WERI-Rb-1 (cell line): ENCODE data around the gene FBXO38.

Source experiments
- DNase-seq: peaks from one replicate; pipeline ENCODE4 v3.0.0-alpha.2; 2020
- H3K27ac ChIP-seq: fragments of 250-450 bp; sonication (Bioruptor Pico); 2 replicates; pipeline ENCODE4 v1.5.1; 2020; ENCODE audit warnings: mild to moderate bottlenecking, moderate library complexity
- H3K27me3 ChIP-seq: fragments of 250-450 bp; sonication (Bioruptor Pico); 2 replicates; pipeline ENCODE4 v1.5.1; 2021; ENCODE audit warnings: mild to moderate bottlenecking, low read depth, moderate library complexity; ENCODE audit not compliant: insufficient read depth, severe bottlenecking
- H3K36me3 ChIP-seq: fragments of 250-450 bp; sonication (Bioruptor Pico); 2 replicates; pipeline ENCODE4 v1.5.1; 2020; ENCODE audit warnings: mild to moderate bottlenecking, moderate library complexity
- H3K4me3 ChIP-seq: 2 replicates; pipeline ENCODE4 v1.5.1; 2011; ENCODE audit warnings: low read depth, mild to moderate bottlenecking, control low read depth, low read length
- H3K9me3 ChIP-seq: fragments of 250-450 bp; sonication (Bioruptor Pico); 2 replicates; pipeline ENCODE4 v1.5.1; 2021; ENCODE audit warnings: mild to moderate bottlenecking, moderate library complexity; ENCODE audit not compliant: severe bottlenecking
- TF ChIP-seq, protein P1 (sequence below): IDR thresholded peaks from 2 replicates; pipeline ENCODE4 v1.5.1; 2011; ENCODE audit warnings: low read depth, mild to moderate bottlenecking, control low read depth, inconsistent platforms, low read length

Gene FBXO38

DNA sequence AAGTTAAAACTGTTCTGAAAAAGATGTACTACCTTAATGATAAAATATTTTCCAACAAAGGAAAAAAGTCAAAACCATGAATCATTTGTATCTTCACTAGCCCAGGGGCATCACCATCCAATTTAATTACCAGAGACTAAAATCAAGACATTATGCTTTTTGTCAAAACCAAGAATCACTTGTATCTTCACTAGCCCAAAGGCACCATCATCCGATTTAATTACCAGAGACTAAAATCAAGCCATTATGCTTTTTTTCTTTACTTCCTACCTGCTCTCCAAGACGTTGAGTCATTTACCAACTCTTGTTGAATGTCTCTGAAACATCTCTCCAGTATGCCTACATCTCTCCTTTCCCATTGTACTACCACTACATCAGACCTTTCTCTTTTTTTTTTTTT is 37.9 kb downstream of the FBXO38 start:
- H3K27ac ChIP-seq, result no peak overlapping the region
- TF ChIP-seq, protein P1, sequence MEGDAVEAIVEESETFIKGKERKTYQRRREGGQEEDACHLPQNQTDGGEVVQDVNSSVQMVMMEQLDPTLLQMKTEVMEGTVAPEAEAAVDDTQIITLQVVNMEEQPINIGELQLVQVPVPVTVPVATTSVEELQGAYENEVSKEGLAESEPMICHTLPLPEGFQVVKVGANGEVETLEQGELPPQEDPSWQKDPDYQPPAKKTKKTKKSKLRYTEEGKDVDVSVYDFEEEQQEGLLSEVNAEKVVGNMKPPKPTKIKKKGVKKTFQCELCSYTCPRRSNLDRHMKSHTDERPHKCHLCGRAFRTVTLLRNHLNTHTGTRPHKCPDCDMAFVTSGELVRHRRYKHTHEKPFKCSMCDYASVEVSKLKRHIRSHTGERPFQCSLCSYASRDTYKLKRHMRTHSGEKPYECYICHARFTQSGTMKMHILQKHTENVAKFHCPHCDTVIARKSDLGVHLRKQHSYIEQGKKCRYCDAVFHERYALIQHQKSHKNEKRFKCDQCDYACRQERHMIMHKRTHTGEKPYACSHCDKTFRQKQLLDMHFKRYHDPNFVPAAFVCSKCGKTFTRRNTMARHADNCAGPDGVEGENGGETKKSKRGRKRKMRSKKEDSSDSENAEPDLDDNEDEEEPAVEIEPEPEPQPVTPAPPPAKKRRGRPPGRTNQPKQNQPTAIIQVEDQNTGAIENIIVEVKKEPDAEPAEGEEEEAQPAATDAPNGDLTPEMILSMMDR, result no peak
- no peaks in the 10 kb centered on the region for H3K9me3 ChIP-seq
- H3K27me3 ChIP-seq, result no peaks in the 10 kb centered on the region
- DNase-seq, result no peak
- H3K36me3 ChIP-seq, result peaks cover 71% of the 10 kb centered on the region
- no peak overlapping the region for H3K4me3 ChIP-seq

DNA sequence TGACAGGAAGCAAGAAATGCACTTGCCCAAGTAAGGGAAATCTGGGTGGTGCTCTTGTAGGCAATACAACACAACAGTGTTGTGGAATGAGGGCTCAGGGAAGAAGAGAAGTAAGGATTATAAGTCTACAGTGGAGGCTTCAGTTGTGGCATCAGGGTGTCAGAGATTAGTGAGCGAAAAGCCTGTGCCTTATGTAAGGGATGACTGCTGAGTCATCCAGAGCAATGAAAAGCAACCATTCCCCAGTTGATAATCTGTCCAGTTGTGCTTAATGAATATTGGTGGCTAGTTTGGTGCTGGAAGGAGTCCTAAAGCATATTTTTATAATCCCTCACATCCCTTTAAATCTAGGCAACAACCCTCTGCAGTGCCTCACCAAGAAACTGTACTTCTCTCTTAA is 42.0 kb downstream of the FBXO38 start:
- TF ChIP-seq, protein P1, result no peak
- Histone ChIP-seq H3K9me3 (no peaks in the 10 kb centered on the region), H3K27me3 (no peaks in the 10 kb centered on the region), H3K36me3 (peaks cover 63% of the 10 kb centered on the region), H3K27ac (no peak overlapping the region), H3K4me3 (no peak overlapping the region)
- DNase-seq, result no peak

DNA sequence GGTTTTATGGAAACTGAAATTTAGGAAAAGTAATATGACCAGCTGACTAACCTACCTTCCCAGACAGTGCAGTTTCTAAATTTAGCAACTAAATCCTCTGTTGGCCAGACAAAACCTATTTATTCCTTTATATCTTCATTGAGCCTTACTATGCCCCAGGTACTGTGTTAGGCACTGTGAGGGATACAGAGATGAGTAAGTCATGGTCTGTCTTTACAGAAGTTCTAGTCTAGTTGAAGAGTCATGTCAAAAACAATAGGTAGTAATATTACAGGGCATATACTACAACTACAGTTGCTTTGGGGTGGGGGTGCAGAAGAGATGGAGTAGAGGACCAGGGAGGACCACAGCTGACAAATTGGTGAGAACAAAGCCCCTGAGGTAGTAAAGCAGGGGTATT is 42.8 kb downstream of the FBXO38 start:
- TF ChIP-seq, protein P1, result no peak
- Histone ChIP-seq H3K4me3 (no peak overlapping the region), H3K36me3 (peaks cover 63% of the 10 kb centered on the region), H3K27ac (no peak overlapping the region), H3K27me3 (no peaks in the 10 kb centered on the region), H3K9me3 (no peaks in the 10 kb centered on the region)
- DNase-seq, result no peak

- peaks cover 62% of the 10 kb centered on the region for H3K36me3 ChIP-seq
- no peak overlapping the region for H3K4me3 ChIP-seq
Measured at GRCh38 chr5:148427370-148428042, 43.7 kb downstream of the FBXO38 start.

GRCh38 chr5:148428848-148429247 is 45.1 kb downstream of the FBXO38 start:
- TF ChIP-seq, protein P1, result no peak
- Histone ChIP-seq H3K9me3 (no peaks in the 10 kb centered on the region), H3K27ac (no peak overlapping the region), H3K27me3 (no peaks in the 10 kb centered on the region), H3K36me3 (peaks cover 60% of the 10 kb centered on the region), H3K4me3 (no peak overlapping the region)
- DNase-seq, result no peak

More at GRCh38 chr5:148427370-148428042, 43.7 kb downstream of the FBXO38 start:
- TF ChIP-seq, protein P1, result no peak
- DNase-seq, result no peak
- no peaks in the 10 kb centered on the region for H3K9me3 ChIP-seq
- no peaks in the 10 kb centered on the region for H3K27me3 ChIP-seq
- H3K27ac ChIP-seq, result no peak overlapping the region

DNA sequence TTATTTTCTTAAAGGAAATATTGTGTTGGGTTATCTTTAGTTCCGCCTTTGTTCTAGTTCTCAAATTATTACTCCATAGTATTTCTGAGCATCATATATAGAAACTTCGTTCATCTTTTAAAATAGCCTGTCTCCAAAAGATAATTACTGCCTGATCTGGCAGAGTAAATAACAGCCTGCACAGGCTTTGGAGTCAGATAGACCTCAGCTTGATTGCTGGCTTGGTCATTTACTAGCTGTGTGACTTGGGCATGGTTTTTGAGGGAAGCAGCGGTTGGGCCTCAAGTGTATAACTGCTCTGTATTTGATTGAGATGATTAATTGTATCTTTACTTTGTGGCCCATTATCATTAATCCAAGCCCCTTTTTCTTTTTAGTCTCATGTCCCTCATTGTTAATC is 50.1 kb downstream of the FBXO38 start:
- H3K36me3 ChIP-seq, result peaks cover 17% of the 10 kb centered on the region
- no peak overlapping the region for H3K4me3 ChIP-seq
- DNase-seq, result no peak
- no peaks in the 10 kb centered on the region for H3K9me3 ChIP-seq
- no peaks in the 10 kb centered on the region for H3K27me3 ChIP-seq
- H3K27ac ChIP-seq, result no peak overlapping the region
- TF ChIP-seq, protein P1, result no peak
